H9 (cell line): Measurements from ENCODE around the gene KIAA0753. TPM values are rescaled to one million over a fixed set of nuclear protein-coding genes. Genes with fewer than 3 reads are reported as not detected.
"Not testable (repeated sequence)": the region's sequence is repeated elsewhere in the genome, so short reads cannot be mapped to it uniquely, and the experiment has no call there.

ENCODE experiments used
- DNase-seq: peaks from one replicate; pipeline ENCODE4 v3.0.0-alpha.2; 2017
- H2AFZ ChIP-seq: one replicate; pipeline ENCODE4 v1.6.1; 2013; ENCODE audit warnings: mild to moderate bottlenecking, low read length, control low read depth, moderate library complexity
- H2AK5ac ChIP-seq: 2 replicates; pipeline ENCODE4 v1.6.1; 2013; ENCODE audit warnings: low read length, control low read depth, mixed read lengths; ENCODE audit not compliant: insufficient read length
- H2BK120ac ChIP-seq: one replicate; pipeline ENCODE4 v1.6.1; 2013; ENCODE audit warnings: low read depth, mild to moderate bottlenecking, low read length, control low read depth, inconsistent platforms; ENCODE audit not compliant: poor library complexity, severe bottlenecking
- H2BK12ac ChIP-seq: 2 replicates; pipeline ENCODE4 v1.6.1; 2013; ENCODE audit warnings: low read length, control low read depth, mixed read lengths, low read depth; ENCODE audit not compliant: insufficient read length
- H2BK15ac ChIP-seq: 2 replicates; pipeline ENCODE4 v1.6.1; 2013; ENCODE audit warnings: low read depth, low read length, control low read depth
- H2BK20ac ChIP-seq: one replicate; pipeline ENCODE4 v1.6.1; 2013; ENCODE audit warnings: low read depth, mild to moderate bottlenecking, low read length, control low read depth, inconsistent platforms; ENCODE audit not compliant: poor library complexity, severe bottlenecking
- H2BK5ac ChIP-seq: 2 replicates; pipeline ENCODE4 v1.6.1; 2013; ENCODE audit warnings: low read length, control low read depth, mixed read lengths; ENCODE audit not compliant: insufficient read length
- H3K14ac ChIP-seq: 2 replicates; pipeline ENCODE4 v1.6.1; 2013; ENCODE audit warnings: low read length, control low read depth; ENCODE audit not compliant: insufficient read depth
- H3K18ac ChIP-seq: 2 replicates; pipeline ENCODE4 v1.6.1; 2013; ENCODE audit warnings: low read depth, mild to moderate bottlenecking, mixed read lengths, low read length, control low read depth; ENCODE audit not compliant: insufficient read length
- H3K23ac ChIP-seq: 2 replicates; pipeline ENCODE4 v1.6.1; 2013; ENCODE audit warnings: low read length, control low read depth, mixed read lengths, low read depth; ENCODE audit not compliant: insufficient read length
- H3K23me2 ChIP-seq: 2 replicates; pipeline ENCODE4 v1.6.1; 2013; ENCODE audit warnings: low read depth, mild to moderate bottlenecking, mixed read lengths, low read length, control low read depth; ENCODE audit not compliant: insufficient read length, poor library complexity, severe bottlenecking
- H3K27ac ChIP-seq: 2 replicates; pipeline ENCODE4 v1.5.1; 2013; ENCODE audit warnings: low read length, control low read depth, mixed read lengths, low read depth; ENCODE audit not compliant: insufficient read length
- H3K27me3 ChIP-seq: 2 replicates; pipeline ENCODE4 v1.6.1; 2013; ENCODE audit warnings: low read length, control low read depth, inconsistent platforms; ENCODE audit not compliant: insufficient read depth
- H3K4ac ChIP-seq: 2 replicates; pipeline ENCODE4 v1.6.1; 2013; ENCODE audit warnings: low read depth, mild to moderate bottlenecking, control low read depth, inconsistent platforms, low read length, moderate library complexity
- H3K4me1 ChIP-seq: 2 replicates; pipeline ENCODE4 v1.6.1; 2013; ENCODE audit warnings: low read length, control low read depth, inconsistent platforms; ENCODE audit not compliant: insufficient read depth
- H3K4me2 ChIP-seq: 2 replicates; pipeline ENCODE4 v1.6.1; 2013; ENCODE audit warnings: low read length, control low read depth, mixed read lengths; ENCODE audit not compliant: insufficient read length, insufficient read depth
- H3K56ac ChIP-seq: 2 replicates; pipeline ENCODE4 v1.6.1; 2013; ENCODE audit warnings: low read depth, mild to moderate bottlenecking, mixed read lengths, low read length, control low read depth; ENCODE audit not compliant: insufficient read length
- H3K79me1 ChIP-seq: 2 replicates; pipeline ENCODE4 v1.6.1; 2013; ENCODE audit warnings: low read depth, mild to moderate bottlenecking, moderate library complexity, low read length, control low read depth, inconsistent platforms; ENCODE audit not compliant: insufficient read depth, poor library complexity, severe bottlenecking
- H3K79me2 ChIP-seq: 2 replicates; pipeline ENCODE4 v1.6.1; 2013; ENCODE audit warnings: low read length, control low read depth, inconsistent platforms; ENCODE audit not compliant: insufficient read depth
- H3K9ac ChIP-seq: 2 replicates; pipeline ENCODE4 v1.6.1; 2013; ENCODE audit warnings: low read length, control low read depth, mixed read lengths; ENCODE audit not compliant: insufficient read length; ENCODE audit errors: extremely low read depth
- H3K9me3 ChIP-seq: one replicate; pipeline ENCODE4 v1.6.1; 2013; ENCODE audit warnings: low read depth, low read length, inconsistent platforms; ENCODE audit not compliant: control insufficient read depth
- H3T11ph ChIP-seq: one replicate; pipeline ENCODE4 v1.6.1; 2013; ENCODE audit warnings: mild to moderate bottlenecking, low read length, control low read depth, inconsistent platforms
- H4K20me1 ChIP-seq: one replicate; pipeline ENCODE4 v1.6.1; 2013; ENCODE audit not compliant: control insufficient read depth, insufficient read length, insufficient read depth
- H4K5ac ChIP-seq: 2 replicates; pipeline ENCODE4 v1.6.1; 2013; ENCODE audit warnings: low read depth, mild to moderate bottlenecking, mixed read lengths, low read length, control low read depth; ENCODE audit not compliant: insufficient read length
- H4K8ac ChIP-seq: replicated peaks from 2 replicates; pipeline ENCODE4 v1.6.1; 2013; ENCODE audit warnings: low read length, control low read depth, mixed read lengths, low read depth; ENCODE audit not compliant: insufficient read length
- H4K91ac ChIP-seq: 2 replicates; pipeline ENCODE4 v1.6.1; 2013; ENCODE audit warnings: low read depth, mild to moderate bottlenecking, moderate library complexity, mixed read lengths, low read length, control low read depth; ENCODE audit not compliant: insufficient read length
- H3K27ac Mint-ChIP-seq, 3 experiments: 2 replicates in 2 of 3; 3 replicates in 1 of 3; pipeline ENCODE4 v1.8.0; 2020 to 2021; ENCODE audit warnings: mixed read lengths in 3 of 3, mild to moderate bottlenecking in 1 of 3, moderate library complexity in 1 of 3
- H3K27me3 Mint-ChIP-seq: 2 replicates; pipeline ENCODE4 v1.8.0; 2021; ENCODE audit warnings: low read depth, mild to moderate bottlenecking, moderate library complexity, mixed read lengths
- H3K36me3 Mint-ChIP-seq, 3 experiments: 2 replicates in 2 of 3; 3 replicates in 1 of 3; pipeline ENCODE4 v1.8.0; 2020 to 2021; ENCODE audit warnings: low read depth in 3 of 3, mixed read lengths in 3 of 3; ENCODE audit not compliant: insufficient read depth in 1 of 3
- H3K4me1 Mint-ChIP-seq, 2 experiments: 2 replicates each; pipeline ENCODE4 v1.8.0; 2020; ENCODE audit warnings: mixed read lengths in 2 of 2
- H3K4me3 Mint-ChIP-seq, 2 experiments: 2 replicates in 1 of 2; 3 replicates in 1 of 2; pipeline ENCODE4 v1.8.0; 2020 to 2021; ENCODE audit warnings: mild to moderate bottlenecking in 2 of 2, mixed read lengths in 2 of 2, moderate library complexity in 1 of 2
- H3K9me3 Mint-ChIP-seq, 2 experiments: 2 replicates in 1 of 2; 3 replicates in 1 of 2; pipeline ENCODE4 v1.8.0; 2020; ENCODE audit warnings: mild to moderate bottlenecking in 2 of 2, mixed read lengths in 2 of 2, moderate library complexity in 1 of 2
- CTCF ChIP-seq: fragments of 200-600 bp; sonication (generic); conservative IDR thresholded peaks from 3 replicates; pipeline ENCODE4 v1.8.0; 2021; ENCODE audit warnings: antibody characterized with exemption, mild to moderate bottlenecking
- WGBS: extraction: QIAGEN DNeasy Blood & Tissue Kit; methylation state at CpG from one replicate; pipeline ENCODE4 v1.1.7; 2013; ENCODE audit warnings: missing lambda C conversion rate, low lambda C conversion rate, mixed read lengths; ENCODE audit not compliant: insufficient read length; ENCODE audit errors: extremely low coverage; 5-methylcytosine and 5-hydroxymethylcytosine counted together
- total RNA-seq: library from RNA; stranded (reverse); gene quantifications from 2 replicates; pipeline ENCODE4 v1.2.1, GENCODE V29; 2021

The KIAA0753 gene
- total RNA-seq, 1 experiment from 2014 or later, result 37.2 TPM

- H3K36me3 Mint-ChIP-seq, result peaks cover 10 to 28% (median 21%) of the 10 kb centered on the region in 3 experiments; a peak in 6 of 7 replicates
- no peak overlapping the region for H3T11ph ChIP-seq
- H2AK5ac ChIP-seq, result no peak overlapping the region
- H3K4ac ChIP-seq, result no peak overlapping the region
- H3K27me3 Mint-ChIP-seq, result no peaks in the 10 kb centered on the region
- no peaks in the 10 kb centered on the region for H3K9me3 ChIP-seq
- no peak overlapping the region for H3K23ac ChIP-seq
- H4K5ac ChIP-seq, result no peak overlapping the region
- DNase-seq, result no peak
- no peak overlapping the region for H3K4me2 ChIP-seq
- H3K18ac ChIP-seq, result no peak overlapping the region
- no peak overlapping the region for H3K27ac Mint-ChIP-seq
- H2BK120ac ChIP-seq, result no peak overlapping the region
- no peak overlapping the region for H3K9ac ChIP-seq
- H3K23me2 ChIP-seq, result peaks cover 4% of the 10 kb centered on the region
- no peak overlapping the region for H2BK5ac ChIP-seq
- H3K56ac ChIP-seq, result no peak overlapping the region
- H2BK20ac ChIP-seq, result no peak overlapping the region
- peaks cover 23 to 31% of the 10 kb centered on the region in 2 experiments for H3K4me1 Mint-ChIP-seq
- H3K27ac ChIP-seq, result no peak overlapping the region
- H3K4me3 Mint-ChIP-seq, result no peak overlapping the region
- no peak overlapping the region for H2AFZ ChIP-seq
- no peaks in the 10 kb centered on the region for H3K27me3 ChIP-seq
- TF ChIP-seq CTCF, result no peak
- no CpG with 5 or more reads among the region's 13 CpGs for WGBS
- H2BK15ac ChIP-seq, result no peak overlapping the region
- no peak overlapping the region for H4K8ac ChIP-seq
- H4K20me1 ChIP-seq, result no peaks in the 10 kb centered on the region
- peaks cover 6% of the 10 kb centered on the region; the same call in 1 of the 2 replicates for H3K4me1 ChIP-seq
- H2BK12ac ChIP-seq, result no peak overlapping the region
- no peaks in the 10 kb centered on the region for H3K79me2 ChIP-seq
- no peaks in the 10 kb centered on the region for H3K79me1 ChIP-seq
- H3K9me3 Mint-ChIP-seq, result no peaks in the 10 kb centered on the region
- no peak overlapping the region for H4K91ac ChIP-seq
- H3K14ac ChIP-seq, result 0 out of 2 replicates have a peak overlapping the region, but pooled peaks have one; percentile 5
These were observed 66.4 kb downstream of the KIAA0753 start for GRCh38 chr17:6573982-6574686.

- H4K20me1 ChIP-seq, H4K91ac ChIP-seq, H2BK20ac ChIP-seq, H2BK12ac ChIP-seq, H3K79me1 ChIP-seq, H2BK15ac ChIP-seq, H2BK120ac ChIP-seq, H4K8ac ChIP-seq, H3K23me2 ChIP-seq, H3K18ac ChIP-seq, H3K4me3 Mint-ChIP-seq, H3K27ac ChIP-seq, H3K4me2 ChIP-seq, H3K79me2 ChIP-seq, H3K14ac ChIP-seq, H3K4ac ChIP-seq, H2BK5ac ChIP-seq, H3T11ph ChIP-seq, H2AFZ ChIP-seq, H3K23ac ChIP-seq, H4K5ac ChIP-seq, H3K56ac ChIP-seq, H3K4me1 ChIP-seq, H3K9me3 Mint-ChIP-seq, H3K27me3 ChIP-seq, H3K27me3 Mint-ChIP-seq, H3K9me3 ChIP-seq, H3K27ac Mint-ChIP-seq, H2AK5ac ChIP-seq, DNase-seq, H3K9ac ChIP-seq: not testable (repeated sequence)
- Mint-ChIP-seq H3K36me3 (peaks cover 10 to 22% (median 16%) of the 10 kb centered on the region in 3 experiments; a peak in 6 of 7 replicates), H3K4me1 (peaks cover 23 to 27% of the 10 kb centered on the region in 2 experiments)
- WGBS, result no CpG with 5 or more reads among the region's 6 CpGs
These were observed 67.0 kb downstream of the KIAA0753 start for GRCh38 chr17:6573495-6573894.
